Esophagus muscularis mucosa (tissue), 3 donors: Measurements from ENCODE around the gene ACSM5.

Experiments used
- CTCF ChIP-seq, 3 experiments: fragments of 200-600 bp in 2 of 3; fragments of 450-650 bp in 1 of 3; sonication (generic) in 2 of 3; IDR thresholded peaks; one replicate each; pipeline ENCODE4 v1.5.1; 2017 to 2019; ENCODE audit warnings: antibody characterized with exemption in 3 of 3, mild to moderate bottlenecking in 2 of 3, moderate library complexity in 1 of 3
- POLR2A ChIP-seq: fragments of 450-650 bp; IDR thresholded peaks from one replicate; pipeline ENCODE4 v1.6.1; 2017; ENCODE audit warnings: antibody characterized with exemption, moderate library complexity, mild to moderate bottlenecking, low read depth
- POLR2AphosphoS5 ChIP-seq, 2 donors: sonication (generic); formaldehyde crosslinking; IDR thresholded peaks; one replicate each; pipeline ENCODE4 v1.6.1; 2017; ENCODE audit warnings: antibody characterized with exemption in 2 of 2

GRCh38 chr16:20401066-20401465, 8.3 kb upstream of the ACSM5 start:
- no peak for TF ChIP-seq POLR2AphosphoS5 (IDR thresholded peaks at IDR 0.05)
- no peak for TF ChIP-seq CTCF (IDR thresholded peaks at IDR 0.05)
- TF ChIP-seq POLR2A = no peak
